Transverse colon (tissue), 4 donors: ENCODE results near the gene YTHDF1. TPM values are rescaled to one million over a fixed set of nuclear protein-coding genes. Genes with fewer than 3 reads are reported as not detected.

Source experiments
- DNase-seq: peaks from one replicate; pipeline ENCODE4 v3.0.0-alpha.2; 2019
- H3K27ac ChIP-seq, 4 donors: fragments of 200-600 bp; sonication (generic); 2 replicates each; pipeline ENCODE4 v1.5.1; 2016 to 2018; ENCODE audit warnings: inconsistent platforms in 4 of 4
- H3K27me3 ChIP-seq: fragments of 200-600 bp; sonication (generic); 2 replicates; pipeline ENCODE4 v1.5.1; 2017; ENCODE audit warnings: inconsistent platforms
- H3K36me3 ChIP-seq, 4 donors: fragments of 200-600 bp; sonication (generic); 2 replicates each; pipeline ENCODE4 v1.5.1; 2017 to 2019; ENCODE audit warnings: inconsistent platforms in 4 of 4
- H3K4me1 ChIP-seq, 4 donors: fragments of 200-600 bp; sonication (generic); 2 replicates each; pipeline ENCODE4 v1.5.1; 2017 to 2020; ENCODE audit warnings: inconsistent platforms in 4 of 4
- H3K4me3 ChIP-seq, 4 donors: fragments of 200-600 bp; sonication (generic); 1 replicate in 1 of 4; 2 replicates in 3 of 4; pipeline versions ENCODE4 v1.5.1 to v1.6.1; 2017 to 2019; ENCODE audit warnings: inconsistent platforms in 4 of 4
- H3K9me3 ChIP-seq, 2 donors: fragments of 200-600 bp; sonication (generic); 2 replicates each; pipeline ENCODE4 v1.5.1; 2017 to 2019; ENCODE audit warnings: inconsistent platforms in 2 of 2
- CTCF ChIP-seq, 5 experiments: fragments of 200-600 bp in 3 of 5; fragments of 450-650 bp in 2 of 5; sonication (generic) in 3 of 5; IDR thresholded peaks; 1 replicate in 2 of 5; 2 replicates in 3 of 5; pipeline ENCODE4 v1.5.1; 2016 to 2017; ENCODE audit warnings: antibody characterized with exemption in 5 of 5, inconsistent platforms in 3 of 5, mild to moderate bottlenecking in 2 of 5, moderate library complexity in 1 of 5
- EP300 ChIP-seq: sonication (generic); formaldehyde crosslinking; IDR thresholded peaks from one replicate; pipeline ENCODE4 v1.6.1; 2017; ENCODE audit warnings: antibody characterized with exemption, low read depth
- POLR2A ChIP-seq: fragments of 450-650 bp; IDR thresholded peaks from one replicate; pipeline ENCODE4 v1.6.1; 2016; ENCODE audit warnings: antibody characterized with exemption, mild to moderate bottlenecking, moderate library complexity
- POLR2AphosphoS5 ChIP-seq, 3 donors: sonication (generic); formaldehyde crosslinking; IDR thresholded peaks; one replicate each; pipeline ENCODE4 v1.6.1; 2016; ENCODE audit warnings: antibody characterized with exemption in 3 of 3
- WGBS, 2 donors: methylation state at CpG; one replicate each; pipeline ENCODE4 v1.1.5; 2018; ENCODE audit warnings: low coverage in 1 of 2; 5-methylcytosine and 5-hydroxymethylcytosine counted together
- in situ Hi-C, 4 donors: fragments of 200-750 bp; cut with MboI; loops; one replicate each; pipeline versions ENCODE4 v1.15.0 to v1.15.1; 2017; ENCODE audit warnings: low sequenced_read_pairs in 3 of 4, low pct_ligation_motif_present in 1 of 4, low pct_unique_long_range_greater_than_20kb in 1 of 4
- intact Hi-C: fragments of 100-400 bp; cut with DNase I; formaldehyde crosslinking; loops from one replicate; pipeline ENCODE4 v1.15.1; 2023; ENCODE audit warnings: low total_unique reads
- total RNA-seq, 4 donors: library from RNA; depleted of rRNA; stranded (reverse); fragments of >200 nt; gene quantifications; one replicate each; pipeline ENCODE4 v1.1.0, GENCODE V29; 2016

The YTHDF1 gene
- 10 to 100 TPM; 29.4 to 35.2 (median 32.9) TPM for total RNA-seq

GRCh38 chr20:63216041-63216848, at the start of gene YTHDF1:
Gene YTHDF1, minus strand, starts transcription at chr20:63216131. Its CDS starts 239 bp downstream, at chr20:63215892.
- DNase-seq = peak; percentile 98
- in situ Hi-C loops = no loop called here
- H3K4me3 ChIP-seq = peak within 1 kb of the TSS; percentile 88 to 99 (median 96)
- peak within 1 kb of the TSS; percentile 82 to 92 (median 88) for H3K27ac ChIP-seq
- H3K36me3 ChIP-seq = peaks cover 0 to 9% (median 2%) of the 10 kb centered on the region in 4 donors
- H3K4me1 ChIP-seq = peaks cover 11 to 36% (median 31%) of the 10 kb centered on the region in 4 donors
- TF ChIP-seq POLR2AphosphoS5 (IDR thresholded peaks at IDR 0.05) (peak; percentile 68 to 78 (median 75)), POLR2A (peak; percentile 65), CTCF (IDR thresholded peaks at IDR 0.05) (no peak), EP300 (no peak)
- H3K9me3 ChIP-seq = no peaks in the 10 kb centered on the region
- WGBS, 2 donors = 1% methylated on average over 63 of the region's 96 CpGs; no CpG with 5 or more reads in 1 of the 2 donors
- intact Hi-C loops = no loop called here
- H3K27me3 ChIP-seq = no peaks in the 10 kb centered on the region

- no peak for DNase-seq
- TF ChIP-seq EP300 = no peak
- no peak for TF ChIP-seq POLR2AphosphoS5 (IDR thresholded peaks at IDR 0.05)
- in situ Hi-C loops (no loop called here), intact Hi-C loops (no loop called here)
- Histone ChIP-seq H3K36me3 (no peaks in the 10 kb centered on the region), H3K4me1 (no peaks in the 10 kb centered on the region), H3K27me3 (peaks cover 60% of the 10 kb centered on the region), H3K27ac (no peak overlapping the region), H3K4me3 (no peak overlapping the region), H3K9me3 (no peaks in the 10 kb centered on the region)
- 62% methylated on average over 14 of the region's 14 CpGs; no CpG with 5 or more reads in 1 of the 2 donors for WGBS, 2 donors
Observed at GRCh38 chr20:63264519-63264918, 48.6 kb upstream of the YTHDF1 start.

GRCh38 chr20:63264000-63264399, 48.1 kb upstream of the YTHDF1 start:
- H3K27me3 ChIP-seq = peaks cover 60% of the 10 kb centered on the region
- in situ Hi-C loops = no loop called here
- WGBS, 2 donors = 87% methylated on average over 10 of the region's 10 CpGs; no CpG with 5 or more reads in 1 of the 2 donors

GRCh38 chr20:63262836-63263235, 46.9 kb upstream of the YTHDF1 start:
- H3K36me3 ChIP-seq = no peaks in the 10 kb centered on the region
- no peaks in the 10 kb centered on the region for H3K9me3 ChIP-seq
- no peaks in the 10 kb centered on the region for H3K4me1 ChIP-seq
- DNase-seq = no peak
- TF ChIP-seq POLR2AphosphoS5 (IDR thresholded peaks at IDR 0.05) = no peak
- TF ChIP-seq CTCF (IDR thresholded peaks at IDR 0.05) = no peak
- TF ChIP-seq EP300 = no peak
- no peak for TF ChIP-seq POLR2A
- in situ Hi-C loops = no loop called here
- 43 to 100% methylated on average over 1 to 9 of the region's 9 CpGs for WGBS, 2 donors
- H3K27ac ChIP-seq = no peak overlapping the region
- H3K27me3 ChIP-seq = peaks cover 60% of the 10 kb centered on the region
- intact Hi-C loops = no loop called here
- H3K4me3 ChIP-seq = no peak overlapping the region

More at GRCh38 chr20:63264000-63264399, 48.1 kb upstream of the YTHDF1 start:
- intact Hi-C loops = no loop called here
- no peak overlapping the region for H3K27ac ChIP-seq
- DNase-seq = no peak
- no peak overlapping the region for H3K4me3 ChIP-seq
- no peak for TF ChIP-seq POLR2AphosphoS5 (IDR thresholded peaks at IDR 0.05)
- TF ChIP-seq CTCF (IDR thresholded peaks at IDR 0.05) = no peak
- H3K9me3 ChIP-seq = no peaks in the 10 kb centered on the region
- H3K36me3 ChIP-seq = no peaks in the 10 kb centered on the region
- H3K4me1 ChIP-seq = no peaks in the 10 kb centered on the region
